Neuron (in vitro differentiated cells): ENCODE measurements around the gene KCNJ16.

ENCODE experiments used
- H2AFZ ChIP-seq: one replicate; pipeline ENCODE4 v1.6.1; 2013; ENCODE audit warnings: low read depth, mild to moderate bottlenecking, inconsistent platforms, low read length, moderate library complexity
- H3K27me3 ChIP-seq: one replicate; pipeline ENCODE4 v1.6.1; 2013; ENCODE audit warnings: low read length; ENCODE audit not compliant: insufficient read depth
- H3K36me3 ChIP-seq: one replicate; pipeline ENCODE4 v1.6.1; 2013; ENCODE audit warnings: low read length; ENCODE audit not compliant: insufficient read depth
- H3K4me1 ChIP-seq: one replicate; pipeline ENCODE4 v1.6.1; 2013; ENCODE audit warnings: low read length; ENCODE audit not compliant: insufficient read depth
- H3K4me3 ChIP-seq: 2 replicates; pipeline ENCODE4 v1.5.1; 2013; ENCODE audit warnings: mild to moderate bottlenecking, low read length, moderate library complexity
- H3K9me3 ChIP-seq: one replicate; pipeline ENCODE4 v1.6.1; 2013; ENCODE audit warnings: low read length

Gene KCNJ16

DNA sequence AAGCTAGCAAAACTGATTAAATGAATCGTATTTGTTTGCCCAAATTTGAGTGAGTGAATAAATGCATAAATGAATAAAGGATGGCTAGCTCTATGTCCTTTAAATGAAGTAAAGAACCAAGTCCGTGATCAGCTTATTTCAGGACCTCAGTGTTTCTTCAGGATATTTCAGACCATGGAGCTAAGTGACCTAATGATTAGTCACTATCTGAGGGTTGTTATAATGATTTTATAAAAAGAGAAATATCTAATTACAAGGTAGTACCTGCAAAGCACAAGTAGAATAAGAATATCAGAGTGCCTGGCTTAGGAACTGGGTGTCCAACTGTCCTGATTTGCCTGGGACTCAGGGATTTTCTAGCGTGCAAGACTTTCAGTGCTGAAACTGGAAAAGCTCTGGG, 106.8 kb downstream of the KCNJ16 start:
- Histone ChIP-seq H3K36me3 (no peaks in the 10 kb centered on the region), H3K27me3 (no peaks in the 10 kb centered on the region), H3K9me3 (no peaks in the 10 kb centered on the region), H3K4me3 (no peak overlapping the region), H3K4me1 (peaks cover 8% of the 10 kb centered on the region), H2AFZ (no peak overlapping the region)

DNA sequence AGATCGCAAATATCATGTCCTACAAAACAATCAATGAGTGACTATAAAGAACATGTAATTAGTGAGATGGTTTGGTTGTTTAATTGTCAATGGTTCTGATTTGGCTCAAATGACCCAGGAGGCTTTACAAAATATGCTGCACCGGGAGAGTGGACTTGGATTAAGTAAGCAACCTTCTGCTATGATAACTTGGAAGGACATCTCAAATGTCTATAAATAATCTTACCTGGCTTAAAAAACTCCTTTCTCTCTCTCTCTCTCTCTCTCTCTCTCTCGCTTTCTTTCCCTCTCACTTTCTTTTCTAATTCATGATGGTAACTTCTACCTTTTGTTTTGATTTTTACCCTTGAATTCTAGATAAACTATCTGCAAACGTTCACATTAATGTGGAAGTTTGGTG, 108.5 kb downstream of the KCNJ16 start:
- peaks cover 8% of the 10 kb centered on the region for H3K4me1 ChIP-seq
- H3K27me3 ChIP-seq, result no peaks in the 10 kb centered on the region
- no peaks in the 10 kb centered on the region for H3K9me3 ChIP-seq
- H2AFZ ChIP-seq, result no peak overlapping the region
- no peaks in the 10 kb centered on the region for H3K36me3 ChIP-seq
- H3K4me3 ChIP-seq, result no peak overlapping the region

GRCh38 chr17:70184207-70184606, 109.2 kb downstream of the KCNJ16 start:
- Histone ChIP-seq H2AFZ (no peak overlapping the region), H3K4me3 (no peak overlapping the region), H3K27me3 (no peaks in the 10 kb centered on the region), H3K9me3 (no peaks in the 10 kb centered on the region), H3K36me3 (no peaks in the 10 kb centered on the region), H3K4me1 (peaks cover 8% of the 10 kb centered on the region)

DNA sequence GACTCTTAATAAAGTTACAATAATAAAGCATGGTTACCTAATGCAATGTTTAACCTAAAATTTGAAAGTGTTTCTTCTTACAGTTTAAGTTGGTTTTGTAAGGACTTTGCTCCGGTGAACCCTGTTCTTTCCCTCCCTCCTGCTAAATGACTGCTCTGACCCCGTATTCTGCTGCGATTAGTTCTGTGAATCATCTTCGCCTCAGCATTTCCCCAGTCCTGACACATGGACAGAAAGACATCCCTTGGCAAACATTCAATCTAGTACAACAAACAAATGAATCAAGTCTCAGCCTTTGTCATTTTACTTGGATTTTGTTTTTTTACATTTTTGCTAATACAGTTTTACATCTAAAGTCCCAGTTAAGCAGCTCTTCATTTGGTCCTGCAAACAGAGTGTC, 109.7 kb downstream of the KCNJ16 start:
- no peak overlapping the region for H3K4me3 ChIP-seq
- no peaks in the 10 kb centered on the region for H3K27me3 ChIP-seq
- peaks cover 8% of the 10 kb centered on the region for H3K4me1 ChIP-seq
- H3K9me3 ChIP-seq, result no peaks in the 10 kb centered on the region
- H2AFZ ChIP-seq, result no peak overlapping the region
- no peaks in the 10 kb centered on the region for H3K36me3 ChIP-seq
